DMS153 (cell line): ENCODE data around the gene PRORP.
"Not testable (repeated sequence)": the region's sequence is repeated elsewhere in the genome, so short reads cannot be mapped to it uniquely, and the experiment has no call there.

Experiments
- DNase-seq: peaks from one replicate; lab custom pipeline; 2025; lab: John Stamatoyannopoulos, UW

Gene PRORP

DNA sequence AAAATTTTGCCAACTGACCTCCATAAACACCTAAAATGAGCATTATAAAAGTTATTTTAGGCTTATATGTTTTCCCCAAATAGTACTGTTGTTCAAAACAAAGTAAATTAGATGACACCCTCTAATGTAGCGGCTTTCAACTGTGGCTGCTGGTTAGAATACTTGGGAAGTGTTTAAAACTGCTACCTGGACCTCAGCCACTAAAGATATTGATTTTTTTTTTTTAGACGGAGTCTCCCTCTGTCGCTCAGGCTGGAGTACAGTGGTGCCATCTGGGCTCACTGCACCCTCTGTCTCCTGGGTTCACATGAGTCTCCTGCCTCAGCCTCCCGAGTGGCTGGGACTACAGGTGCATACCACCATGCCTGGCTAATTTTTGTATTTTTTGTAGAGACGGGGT, 16.2 kb downstream of the PRORP start:
- no peak for DNase-seq

DNA sequence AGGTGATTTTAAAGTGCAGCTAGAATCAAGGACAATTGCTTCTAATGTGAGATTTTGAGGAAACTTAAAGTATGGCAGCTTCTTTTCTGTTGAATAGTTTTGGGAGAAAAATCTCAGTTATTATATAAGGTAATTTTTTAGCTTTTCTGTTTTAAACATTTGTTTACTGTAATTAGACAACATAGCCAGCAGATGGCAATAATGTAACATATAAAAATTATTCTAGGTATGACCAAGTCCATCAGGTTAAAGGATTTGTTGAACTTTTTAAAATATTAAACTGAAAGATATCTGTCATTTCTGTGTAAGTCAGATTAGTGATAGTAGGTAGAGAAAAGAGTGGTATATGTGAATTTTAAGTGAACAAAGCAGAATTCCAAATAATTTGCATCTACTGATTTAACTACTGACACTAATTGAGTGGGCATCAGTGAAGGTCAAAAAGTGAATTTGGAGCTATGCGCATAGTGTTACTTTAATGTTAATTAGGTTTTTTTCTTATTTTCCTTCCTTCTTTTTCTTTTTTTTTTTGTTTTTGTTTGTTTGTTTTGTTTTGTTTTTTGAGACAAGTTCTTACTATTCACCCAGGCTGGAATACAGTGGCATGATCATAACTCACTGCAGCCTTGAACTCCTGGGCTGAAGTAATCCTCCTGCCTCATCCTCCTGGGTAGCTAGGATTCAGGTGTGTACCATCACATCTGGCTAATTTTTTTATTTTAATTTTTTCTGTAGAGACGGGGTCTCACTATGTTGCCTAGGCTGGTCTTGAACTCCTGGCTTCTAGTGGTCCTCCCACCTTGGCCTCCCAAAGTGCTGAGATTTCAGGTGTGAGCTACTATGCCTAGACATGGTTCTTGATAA, 18.6 kb downstream of the PRORP start:
- no peak for DNase-seq

DNA sequence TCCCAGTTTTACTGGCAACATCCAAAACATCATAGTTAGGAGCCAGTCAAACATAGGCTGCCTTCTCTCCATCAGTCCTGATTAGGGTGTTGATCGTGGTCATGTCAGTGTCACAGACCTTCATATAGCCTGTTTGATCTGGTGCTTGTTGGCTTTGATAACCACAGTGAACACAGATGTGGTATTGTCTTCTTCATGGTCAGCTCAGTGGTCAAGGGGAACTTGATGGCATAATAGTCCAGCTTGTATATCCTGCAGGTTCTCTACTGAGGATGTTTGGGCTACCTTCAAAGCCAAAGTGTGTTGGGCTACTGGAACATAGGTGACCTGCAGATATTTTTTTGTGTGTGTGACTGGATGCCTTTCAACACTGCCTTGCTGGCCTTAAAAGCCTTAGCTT, 21.7 kb downstream of the PRORP start:
- DNase-seq, result no peak

DNA sequence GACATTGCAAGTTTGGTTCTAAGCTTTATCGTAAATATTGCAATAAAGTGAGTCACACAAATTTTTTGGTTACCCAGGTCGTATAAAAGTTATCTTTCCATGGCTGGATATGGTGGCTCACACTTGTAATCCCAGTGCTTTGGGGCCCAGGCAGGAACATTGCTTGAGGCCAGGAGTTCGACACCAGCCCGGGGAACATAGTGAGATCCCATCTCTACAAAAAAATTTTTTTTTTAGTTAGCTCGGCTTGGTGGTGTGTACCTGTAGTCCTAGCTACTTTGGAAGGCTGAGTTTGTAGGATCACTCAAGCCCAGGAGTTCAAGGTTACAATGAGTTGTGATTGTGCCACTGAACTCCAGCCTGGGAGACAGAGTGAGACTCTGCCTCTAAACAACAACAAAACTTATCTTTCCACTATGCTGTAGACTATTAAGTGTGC, 24.4 kb downstream of the PRORP start:
- no peak for DNase-seq

DNA sequence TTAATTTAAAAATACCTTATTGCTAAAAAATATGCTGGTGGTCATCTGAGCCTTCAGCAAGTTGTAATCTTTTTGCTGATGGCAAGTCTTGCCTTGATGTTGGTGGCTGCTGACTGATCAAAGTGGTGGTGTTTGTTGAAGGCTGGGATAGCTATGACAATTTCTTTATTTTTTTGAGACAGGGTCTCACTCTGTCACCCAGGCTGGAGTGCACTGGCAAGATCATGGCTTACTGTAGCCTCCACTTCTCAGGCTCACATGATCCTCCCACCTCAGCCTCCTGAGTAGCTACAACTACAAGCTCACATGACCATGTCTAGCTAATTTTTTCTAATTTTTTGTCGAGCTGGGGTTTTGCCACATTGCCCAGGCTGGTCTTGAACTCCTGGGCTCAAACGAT, 24.8 kb downstream of the PRORP start:
- DNase-seq, result no peak

DNA sequence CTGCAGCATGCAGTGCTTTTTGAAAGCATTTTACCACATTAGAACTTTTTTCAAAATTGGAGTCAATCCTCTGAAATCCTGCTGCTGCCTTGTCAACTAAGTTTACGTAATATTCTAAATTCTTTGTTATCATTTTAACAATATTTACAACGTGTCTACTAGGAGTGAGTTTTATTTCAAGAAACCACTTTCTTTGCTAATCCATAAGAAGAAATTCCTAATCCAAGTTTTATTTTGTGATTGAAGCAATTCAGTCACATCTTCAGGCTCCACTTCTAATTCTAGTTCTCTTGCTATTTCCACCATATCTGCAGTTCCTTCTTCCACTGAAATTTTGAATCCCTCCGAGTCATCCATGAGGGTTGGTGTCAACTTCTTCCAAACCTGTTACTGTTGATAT, 25.4 kb downstream of the PRORP start:
- no peak for DNase-seq

DNA sequence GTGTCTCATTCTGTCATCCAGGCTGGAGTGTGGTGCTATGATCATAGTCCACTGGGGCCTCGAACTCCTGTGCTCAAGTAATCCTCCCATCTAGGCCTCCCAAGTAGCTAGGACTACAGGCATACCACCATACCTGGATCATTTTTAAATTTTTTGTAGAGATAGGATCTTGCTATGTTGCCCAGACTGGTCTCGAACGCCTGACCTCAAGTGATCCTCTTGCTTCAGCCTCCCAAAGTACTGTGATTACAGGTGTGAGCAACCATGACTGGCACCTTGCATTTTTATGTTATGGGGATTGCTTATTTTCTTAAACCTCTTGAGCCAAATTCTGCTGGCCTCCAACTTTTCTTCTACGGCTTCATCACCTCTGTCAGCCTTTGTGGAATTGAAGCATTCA, 26.9 kb downstream of the PRORP start:
- DNase-seq, result no peak

DNA sequence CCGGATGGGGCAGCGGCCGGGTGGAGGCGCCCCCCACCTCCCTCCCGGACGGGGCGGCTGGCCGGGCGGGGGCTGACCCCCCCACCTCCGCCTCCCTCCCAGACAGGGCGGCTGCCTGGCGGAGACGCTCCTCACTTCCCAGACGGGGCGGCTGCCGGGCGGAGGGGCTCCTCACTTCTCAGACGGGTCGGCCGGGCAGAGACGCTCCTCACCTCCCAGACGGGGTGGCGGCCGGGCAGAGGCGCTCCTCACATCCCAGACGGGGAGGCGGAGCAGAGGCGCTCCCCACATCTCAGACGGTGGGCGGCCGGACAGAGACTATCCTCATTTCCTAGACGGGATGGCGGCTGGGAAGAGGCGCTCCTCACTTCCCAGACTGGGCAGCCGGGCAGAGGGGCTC, 30.2 kb downstream of the PRORP start:
- DNase-seq, result not testable (repeated sequence)

DNA sequence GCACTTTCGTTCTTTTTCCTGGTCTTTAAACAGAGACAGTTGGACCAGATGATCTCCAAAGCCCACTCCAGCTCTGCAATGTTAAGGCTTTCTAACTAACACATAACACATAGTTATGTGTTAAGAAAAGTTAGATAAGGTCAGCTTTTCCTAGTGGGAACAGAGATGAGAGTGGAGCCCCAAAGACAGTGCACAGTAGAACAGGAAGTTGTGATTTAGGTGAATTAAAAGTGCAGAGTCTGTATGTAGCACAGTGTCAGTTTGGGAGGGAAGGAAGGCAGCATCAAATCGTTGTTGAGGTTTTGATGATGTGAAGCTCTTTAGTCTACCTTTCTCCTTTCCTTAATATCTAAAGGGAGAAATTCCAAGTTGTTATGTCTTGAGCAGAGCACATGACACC, 31.7 kb downstream of the PRORP start:
- no peak for DNase-seq

DNA sequence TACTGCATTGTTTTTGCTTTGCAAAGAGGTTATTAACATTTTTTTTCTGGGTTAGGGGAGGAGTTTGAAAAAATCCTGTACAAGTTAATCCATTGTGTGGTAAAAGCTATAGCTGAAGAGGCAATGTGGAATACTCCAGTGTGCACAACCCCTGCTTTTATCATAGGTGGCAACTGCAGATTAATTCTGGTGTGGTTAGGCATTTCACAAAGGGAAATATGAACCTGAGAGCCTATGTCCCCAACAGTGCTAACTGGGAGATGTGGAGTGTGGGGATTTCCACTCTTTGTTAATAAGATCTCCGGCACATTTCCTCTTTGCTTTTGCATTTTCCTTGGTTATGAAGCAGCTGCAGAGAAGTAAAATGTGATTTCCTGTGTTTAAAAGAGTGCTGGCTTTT, 33.6 kb downstream of the PRORP start:
- no peak for DNase-seq

DNA sequence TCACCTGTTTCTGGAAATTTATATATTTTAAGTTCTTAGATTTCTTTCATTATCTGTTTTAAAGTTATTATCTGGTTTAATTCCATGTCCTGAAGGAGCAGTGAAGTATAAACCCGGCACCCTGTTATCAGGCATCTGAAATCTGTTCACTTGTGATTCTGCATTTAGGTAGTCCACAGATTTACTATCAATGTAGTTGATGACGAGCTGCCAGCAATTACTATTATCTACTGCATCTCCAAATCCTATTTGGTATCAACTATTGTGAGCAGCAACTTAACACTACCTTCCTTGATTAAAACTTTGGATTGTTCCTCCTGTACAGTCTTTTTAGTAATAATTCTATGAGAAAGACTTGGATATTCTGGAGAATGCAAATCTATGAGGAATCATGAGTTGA, 36.1 kb downstream of the PRORP start:
- no peak for DNase-seq

DNA sequence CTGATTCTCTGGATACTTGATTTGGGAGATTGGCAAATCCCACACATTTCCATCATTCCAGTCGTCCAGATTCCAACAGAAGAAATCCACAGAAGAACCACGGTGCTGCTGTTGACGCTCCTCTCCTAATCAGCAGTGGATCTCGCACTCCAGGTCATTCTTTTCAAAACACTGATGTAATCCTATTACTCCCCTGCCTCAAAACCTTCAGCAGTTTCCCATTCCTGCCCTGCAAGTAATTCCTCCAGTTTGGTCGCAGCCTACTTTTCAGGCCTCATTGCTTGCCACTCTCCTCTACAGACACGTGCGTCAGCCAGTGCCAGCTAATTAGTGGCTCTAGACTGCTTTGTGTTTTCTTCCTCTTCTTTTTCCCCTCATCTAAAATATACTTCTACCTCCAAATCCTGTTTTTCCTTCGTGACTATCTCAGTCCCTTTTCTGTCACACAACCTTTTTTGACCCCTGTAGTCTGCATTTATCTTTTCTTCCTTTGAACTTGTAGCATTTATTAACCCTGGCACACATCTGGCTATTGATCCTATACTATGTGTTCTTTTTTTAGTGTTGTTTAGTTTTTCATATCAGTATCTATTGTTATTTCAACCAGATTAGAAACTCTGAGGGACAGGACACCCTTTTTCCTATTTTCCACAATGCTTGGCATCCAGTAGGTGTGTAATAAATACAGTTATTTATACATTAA, 36.8 kb downstream of the PRORP start:
- no peak for DNase-seq

DNA sequence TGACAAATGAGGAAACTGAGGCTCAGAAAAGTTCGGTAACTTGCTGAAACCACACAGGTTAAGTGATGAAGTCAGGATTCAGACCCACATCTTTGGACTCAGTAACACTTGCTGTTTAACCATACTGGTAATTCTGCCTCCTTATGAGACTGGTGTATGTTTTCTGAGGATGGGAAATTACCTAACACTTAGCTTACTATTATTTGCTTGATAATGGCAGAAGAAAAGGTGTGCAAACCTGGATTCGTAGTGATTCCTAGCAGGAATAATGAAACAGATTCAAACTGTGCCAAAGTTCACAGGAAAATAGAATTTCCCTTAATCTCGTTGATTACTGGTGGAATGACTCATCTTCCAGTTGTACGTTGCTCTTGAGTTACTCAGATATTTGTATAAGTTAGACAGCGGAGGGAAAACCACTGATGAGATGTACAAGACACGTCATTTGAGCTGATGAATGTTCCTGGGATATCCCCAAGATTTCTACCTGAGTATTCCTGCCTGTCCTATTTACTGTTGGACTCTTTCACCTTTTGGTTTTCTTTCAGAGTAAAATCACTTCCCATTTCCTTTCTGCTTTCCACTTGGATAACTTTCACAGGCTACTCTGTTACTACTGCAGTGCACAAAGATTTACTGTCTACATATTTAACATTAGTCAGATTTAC, 37.5 kb downstream of the PRORP start:
- no peak for DNase-seq

DNA sequence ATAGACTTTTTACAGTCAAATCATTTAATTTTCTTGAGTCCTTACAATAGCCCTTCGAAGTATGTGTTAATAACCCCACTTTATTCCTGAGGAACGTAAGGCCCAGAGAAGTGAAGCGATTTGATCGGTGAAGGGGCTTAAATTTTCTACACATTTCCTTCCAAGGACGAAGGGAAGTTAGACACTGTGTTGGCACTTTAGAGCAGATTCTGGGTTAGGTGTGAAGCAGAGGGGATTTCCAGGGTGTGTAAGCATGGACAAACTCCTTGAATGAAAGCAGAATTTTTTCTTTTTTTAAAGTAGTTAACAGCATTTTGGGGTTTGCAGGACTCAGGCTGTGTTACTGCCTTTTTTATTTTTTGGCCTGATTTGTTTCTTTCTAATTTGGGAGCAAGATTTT, 38.9 kb downstream of the PRORP start:
- DNase-seq, result no peak

DNA sequence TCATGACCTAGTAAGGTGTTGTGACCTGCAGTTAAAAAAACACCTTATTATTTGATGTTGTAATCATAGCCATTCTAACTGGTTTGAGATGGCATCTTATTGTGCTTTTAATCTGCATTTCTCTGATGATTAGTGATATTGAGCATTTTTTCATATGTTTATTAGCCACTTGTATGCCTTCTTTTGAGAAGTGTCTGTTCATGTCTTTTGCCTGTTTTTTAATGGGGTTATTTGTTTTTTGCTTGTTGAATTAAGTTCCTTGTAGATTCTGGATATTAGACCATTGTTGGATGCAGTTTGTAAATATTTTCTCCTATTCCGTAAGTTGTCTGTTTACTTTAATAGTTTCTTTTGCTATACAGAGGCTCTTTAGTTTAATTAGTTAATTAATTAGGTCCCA, 41.0 kb downstream of the PRORP start:
- DNase-seq, result no peak

DNA sequence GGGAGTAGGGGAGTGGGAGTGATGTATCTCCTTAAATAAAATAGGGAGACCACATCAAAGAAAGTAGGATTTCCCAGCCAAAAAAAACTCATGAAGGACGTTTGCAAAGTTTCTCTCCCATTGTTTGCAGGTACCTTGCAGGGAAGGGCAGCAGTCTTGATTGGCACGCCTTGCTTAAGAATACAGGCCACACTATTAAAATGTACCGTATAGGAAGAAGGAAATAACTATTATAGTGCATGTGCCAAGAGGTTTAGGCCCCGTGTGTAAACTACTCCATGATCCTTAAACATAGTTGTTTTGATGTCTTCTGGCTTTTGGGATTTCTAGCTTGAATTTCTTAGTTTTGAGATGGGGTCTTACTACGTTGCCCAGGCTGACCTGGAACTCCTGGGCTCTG, 42.5 kb downstream of the PRORP start:
- DNase-seq, result no peak

DNA sequence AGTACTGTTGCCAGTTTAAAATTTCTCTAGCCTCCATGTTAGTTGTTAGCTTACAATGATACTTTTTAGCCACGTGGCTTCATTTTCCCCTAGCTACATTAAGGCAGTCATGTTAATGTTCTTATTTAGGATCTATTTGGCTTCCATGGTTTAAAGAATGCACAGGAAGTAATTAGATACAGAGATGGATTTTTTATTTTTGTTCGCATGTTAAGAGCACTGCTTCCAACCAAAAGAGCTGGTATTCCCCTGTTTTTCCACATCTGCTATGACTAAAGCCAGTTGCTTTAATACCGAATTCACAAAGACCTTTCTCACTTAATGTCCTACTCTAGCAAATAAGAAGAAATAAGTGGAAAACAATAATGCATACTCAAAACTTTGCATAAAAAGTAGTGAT, 45.1 kb downstream of the PRORP start:
- DNase-seq, result no peak
